HL-60 (cell line): ENCODE measurements around the gene NMUR2.

Experiments
- DNase-seq, 2 experiments: peaks; one replicate each; pipeline ENCODE4 v3.0.0-alpha.2; 2010 to 2020; ENCODE audit warnings: low read depth in 1 of 2, low spot score in 1 of 2
- H3K27ac ChIP-seq: fragments of 250-450 bp; sonication (Bioruptor Pico); replicated peaks from 2 replicates; pipeline ENCODE4 v1.5.1; 2020; ENCODE audit warnings: mild to moderate bottlenecking, moderate library complexity
- H3K27me3 ChIP-seq: fragments of 250-450 bp; sonication (Bioruptor Pico); 2 replicates; pipeline ENCODE4 v1.5.1; 2021; ENCODE audit warnings: mild to moderate bottlenecking, moderate library complexity; ENCODE audit not compliant: insufficient read depth, poor library complexity, severe bottlenecking
- H3K4me3 ChIP-seq: replicated peaks from 2 replicates; pipeline ENCODE4 v1.5.1; 2011; ENCODE audit warnings: mild to moderate bottlenecking, control low read depth, low read length; ENCODE audit not compliant: insufficient read depth
- GABPA ChIP-seq: IDR thresholded peaks from 2 replicates; pipeline ENCODE4 v1.6.1; 2012; ENCODE audit warnings: low read depth
- POLR2AphosphoS5 ChIP-seq: IDR thresholded peaks from 2 replicates; pipeline ENCODE4 v1.6.1; 2012; ENCODE audit warnings: low read depth
- SPI1 ChIP-seq: IDR thresholded peaks from 2 replicates; pipeline ENCODE4 v1.6.1; 2012; ENCODE audit warnings: low read depth, mild to moderate bottlenecking, borderline replicate concordance
- TF ChIP-seq, protein P1 (sequence below): IDR thresholded peaks from one replicate; pipeline ENCODE4 v1.5.1; 2011; ENCODE audit warnings: low read length, control low read depth, inconsistent platforms; ENCODE audit not compliant: insufficient read depth
- TF ChIP-seq, protein P2 (sequence below): IDR thresholded peaks from 2 replicates; pipeline ENCODE4 v1.6.1; 2012; ENCODE audit warnings: low read depth; ENCODE audit not compliant: insufficient replicate concordance

NMUR2 gene

DNA sequence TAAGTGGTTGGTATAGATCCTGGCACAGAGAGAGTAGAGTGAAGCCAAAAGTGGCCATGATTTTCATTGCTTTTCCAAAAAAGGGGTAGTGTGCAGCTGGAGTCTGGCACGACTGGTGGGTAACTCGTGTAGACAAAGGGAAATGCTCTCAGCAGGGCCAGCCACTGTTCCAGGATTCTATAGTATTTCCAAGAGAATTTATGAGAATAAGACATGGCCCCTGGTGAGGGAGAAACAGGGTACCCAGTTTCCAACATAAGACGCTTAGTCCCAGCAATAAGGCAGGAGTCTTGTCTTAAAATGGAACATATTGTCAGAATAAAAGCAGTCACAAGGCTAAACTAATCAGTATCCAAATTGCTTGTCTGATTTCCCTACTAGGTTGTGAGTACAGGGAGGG is 52.1 kb downstream of the NMUR2 start:
- TF ChIP-seq, protein P1, sequence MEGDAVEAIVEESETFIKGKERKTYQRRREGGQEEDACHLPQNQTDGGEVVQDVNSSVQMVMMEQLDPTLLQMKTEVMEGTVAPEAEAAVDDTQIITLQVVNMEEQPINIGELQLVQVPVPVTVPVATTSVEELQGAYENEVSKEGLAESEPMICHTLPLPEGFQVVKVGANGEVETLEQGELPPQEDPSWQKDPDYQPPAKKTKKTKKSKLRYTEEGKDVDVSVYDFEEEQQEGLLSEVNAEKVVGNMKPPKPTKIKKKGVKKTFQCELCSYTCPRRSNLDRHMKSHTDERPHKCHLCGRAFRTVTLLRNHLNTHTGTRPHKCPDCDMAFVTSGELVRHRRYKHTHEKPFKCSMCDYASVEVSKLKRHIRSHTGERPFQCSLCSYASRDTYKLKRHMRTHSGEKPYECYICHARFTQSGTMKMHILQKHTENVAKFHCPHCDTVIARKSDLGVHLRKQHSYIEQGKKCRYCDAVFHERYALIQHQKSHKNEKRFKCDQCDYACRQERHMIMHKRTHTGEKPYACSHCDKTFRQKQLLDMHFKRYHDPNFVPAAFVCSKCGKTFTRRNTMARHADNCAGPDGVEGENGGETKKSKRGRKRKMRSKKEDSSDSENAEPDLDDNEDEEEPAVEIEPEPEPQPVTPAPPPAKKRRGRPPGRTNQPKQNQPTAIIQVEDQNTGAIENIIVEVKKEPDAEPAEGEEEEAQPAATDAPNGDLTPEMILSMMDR: no peak
- TF ChIP-seq GABPA: no peak
- TF ChIP-seq POLR2AphosphoS5: no peak
- no peak for TF ChIP-seq SPI1
- TF ChIP-seq, protein P2, sequence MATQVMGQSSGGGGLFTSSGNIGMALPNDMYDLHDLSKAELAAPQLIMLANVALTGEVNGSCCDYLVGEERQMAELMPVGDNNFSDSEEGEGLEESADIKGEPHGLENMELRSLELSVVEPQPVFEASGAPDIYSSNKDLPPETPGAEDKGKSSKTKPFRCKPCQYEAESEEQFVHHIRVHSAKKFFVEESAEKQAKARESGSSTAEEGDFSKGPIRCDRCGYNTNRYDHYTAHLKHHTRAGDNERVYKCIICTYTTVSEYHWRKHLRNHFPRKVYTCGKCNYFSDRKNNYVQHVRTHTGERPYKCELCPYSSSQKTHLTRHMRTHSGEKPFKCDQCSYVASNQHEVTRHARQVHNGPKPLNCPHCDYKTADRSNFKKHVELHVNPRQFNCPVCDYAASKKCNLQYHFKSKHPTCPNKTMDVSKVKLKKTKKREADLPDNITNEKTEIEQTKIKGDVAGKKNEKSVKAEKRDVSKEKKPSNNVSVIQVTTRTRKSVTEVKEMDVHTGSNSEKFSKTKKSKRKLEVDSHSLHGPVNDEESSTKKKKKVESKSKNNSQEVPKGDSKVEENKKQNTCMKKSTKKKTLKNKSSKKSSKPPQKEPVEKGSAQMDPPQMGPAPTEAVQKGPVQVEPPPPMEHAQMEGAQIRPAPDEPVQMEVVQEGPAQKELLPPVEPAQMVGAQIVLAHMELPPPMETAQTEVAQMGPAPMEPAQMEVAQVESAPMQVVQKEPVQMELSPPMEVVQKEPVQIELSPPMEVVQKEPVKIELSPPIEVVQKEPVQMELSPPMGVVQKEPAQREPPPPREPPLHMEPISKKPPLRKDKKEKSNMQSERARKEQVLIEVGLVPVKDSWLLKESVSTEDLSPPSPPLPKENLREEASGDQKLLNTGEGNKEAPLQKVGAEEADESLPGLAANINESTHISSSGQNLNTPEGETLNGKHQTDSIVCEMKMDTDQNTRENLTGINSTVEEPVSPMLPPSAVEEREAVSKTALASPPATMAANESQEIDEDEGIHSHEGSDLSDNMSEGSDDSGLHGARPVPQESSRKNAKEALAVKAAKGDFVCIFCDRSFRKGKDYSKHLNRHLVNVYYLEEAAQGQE: no peak
- Histone ChIP-seq H3K27me3 (peaks cover 6% of the 10 kb centered on the region), H3K27ac (no peak overlapping the region), H3K4me3 (no peak overlapping the region)
- DNase-seq: no peak

DNA sequence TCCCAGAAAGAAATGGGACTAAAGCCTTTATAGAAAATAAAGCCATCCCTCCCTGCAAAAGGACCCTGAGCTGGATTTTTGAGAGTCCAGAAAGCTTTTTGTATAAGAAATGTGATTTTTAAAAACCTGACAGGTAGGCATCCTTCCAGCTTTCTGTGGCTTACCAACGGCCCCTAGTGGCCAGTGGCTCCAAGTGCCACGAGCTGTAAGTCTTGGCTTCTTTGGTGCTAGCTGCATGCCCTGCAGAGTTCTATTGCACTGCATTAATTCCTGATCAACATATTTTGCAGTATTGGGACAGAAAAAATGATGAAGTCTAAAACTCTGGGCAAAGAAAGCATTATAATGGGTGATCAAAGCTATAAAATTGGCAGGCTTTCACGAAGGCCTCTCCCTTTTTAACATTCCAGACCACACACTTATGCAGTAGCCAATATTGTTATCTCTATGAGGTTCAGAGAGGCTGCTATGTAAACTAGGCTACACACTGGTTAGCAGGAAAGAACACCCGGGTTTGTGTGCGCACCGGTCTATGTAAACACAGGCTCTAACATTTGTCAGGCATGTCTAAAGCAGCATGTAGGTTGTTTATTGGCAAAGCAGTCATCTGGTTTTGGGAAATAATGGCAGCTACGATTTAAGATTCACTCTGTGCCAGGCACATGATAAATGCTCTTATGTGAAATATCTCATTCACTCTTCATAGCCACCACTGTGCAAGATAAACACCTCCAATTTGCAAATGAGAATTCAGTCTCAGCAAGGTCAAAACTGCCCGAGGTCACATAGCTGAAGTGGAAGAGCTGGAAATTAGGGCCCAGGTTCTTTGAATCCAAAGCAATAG is 55.2 kb downstream of the NMUR2 start:
- peak in 1 of 2 experiments; percentile 16 for DNase-seq
- Histone ChIP-seq H3K4me3 (no peak overlapping the region), H3K27ac (no peak overlapping the region), H3K27me3 (peaks cover 4% of the 10 kb centered on the region)
- TF ChIP-seq POLR2AphosphoS5: no peak
- TF ChIP-seq GABPA: no peak
- TF ChIP-seq, protein P2: no peak
- TF ChIP-seq, protein P1: peak; percentile 90
- no peak for TF ChIP-seq SPI1
